ENCODE results near the gene RASSF6.

DNA sequence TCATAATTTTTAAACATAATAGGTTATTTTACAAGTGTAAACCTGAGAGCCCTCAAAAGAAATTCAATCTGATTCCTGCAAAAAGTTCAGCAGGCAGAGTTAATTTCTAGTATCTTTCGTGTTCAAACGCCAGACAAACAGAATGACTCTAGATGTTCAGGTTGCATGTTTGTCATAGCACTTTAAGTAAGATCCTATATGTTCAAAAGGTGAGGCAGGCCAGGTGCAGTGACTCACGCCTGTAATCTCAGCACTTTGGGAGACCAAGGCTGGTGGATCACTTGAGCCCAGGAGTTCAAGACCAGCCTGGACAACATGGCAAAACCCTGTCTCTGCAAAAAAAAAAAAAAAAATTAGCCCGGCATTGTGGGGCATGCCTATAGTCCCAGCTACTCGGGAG is 1.1 kb upstream of the RASSF6 start:
- TF ChIP-seq, protein P1, sequence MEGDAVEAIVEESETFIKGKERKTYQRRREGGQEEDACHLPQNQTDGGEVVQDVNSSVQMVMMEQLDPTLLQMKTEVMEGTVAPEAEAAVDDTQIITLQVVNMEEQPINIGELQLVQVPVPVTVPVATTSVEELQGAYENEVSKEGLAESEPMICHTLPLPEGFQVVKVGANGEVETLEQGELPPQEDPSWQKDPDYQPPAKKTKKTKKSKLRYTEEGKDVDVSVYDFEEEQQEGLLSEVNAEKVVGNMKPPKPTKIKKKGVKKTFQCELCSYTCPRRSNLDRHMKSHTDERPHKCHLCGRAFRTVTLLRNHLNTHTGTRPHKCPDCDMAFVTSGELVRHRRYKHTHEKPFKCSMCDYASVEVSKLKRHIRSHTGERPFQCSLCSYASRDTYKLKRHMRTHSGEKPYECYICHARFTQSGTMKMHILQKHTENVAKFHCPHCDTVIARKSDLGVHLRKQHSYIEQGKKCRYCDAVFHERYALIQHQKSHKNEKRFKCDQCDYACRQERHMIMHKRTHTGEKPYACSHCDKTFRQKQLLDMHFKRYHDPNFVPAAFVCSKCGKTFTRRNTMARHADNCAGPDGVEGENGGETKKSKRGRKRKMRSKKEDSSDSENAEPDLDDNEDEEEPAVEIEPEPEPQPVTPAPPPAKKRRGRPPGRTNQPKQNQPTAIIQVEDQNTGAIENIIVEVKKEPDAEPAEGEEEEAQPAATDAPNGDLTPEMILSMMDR (IDR thresholded peaks at IDR 0.05), result no peak
- TF ChIP-seq POLR2A (IDR thresholded peaks at IDR 0.05), result no peak
